NCI-H2081 treated with DMSO at 0.1 percent for 48 hours (cell line): ENCODE results near the gene SPATA16.
"Not testable (repeated sequence)": the region's sequence is repeated elsewhere in the genome, so short reads cannot be mapped to it uniquely, and the experiment has no call there.

Experiments used
- DNase-seq: peaks from one replicate; lab custom pipeline; 2025; lab: John Stamatoyannopoulos, UW

Gene SPATA16

GRCh38 chr3:172877011-172877410 lies 264.0 kb downstream of the SPATA16 start:
- DNase-seq, result no peak

GRCh38 chr3:172876297-172876696 lies 264.7 kb downstream of the SPATA16 start:
- DNase-seq, result no peak

DNA sequence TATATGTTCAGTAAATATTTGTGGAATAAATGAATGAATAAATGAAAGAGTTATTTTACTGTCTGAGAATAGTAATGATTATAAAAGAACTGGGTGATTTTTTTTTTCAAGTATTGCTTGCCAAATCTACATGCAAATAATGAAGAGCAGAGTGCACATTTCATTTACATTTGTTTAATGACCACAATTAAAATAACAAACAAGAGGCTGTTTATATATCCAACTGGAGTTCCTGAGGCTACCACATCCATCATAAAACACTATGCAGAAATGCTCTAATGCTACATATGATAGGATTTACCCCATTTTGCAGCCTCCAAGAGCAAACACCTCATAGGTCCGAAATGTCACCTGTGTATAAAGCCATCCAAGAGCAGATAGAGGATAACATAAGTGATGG lies 266.0 kb downstream of the SPATA16 start:
- DNase-seq, result no peak

GRCh38 chr3:172869784-172870518 lies 271.1 kb downstream of the SPATA16 start:
- DNase-seq, result no peak

DNA sequence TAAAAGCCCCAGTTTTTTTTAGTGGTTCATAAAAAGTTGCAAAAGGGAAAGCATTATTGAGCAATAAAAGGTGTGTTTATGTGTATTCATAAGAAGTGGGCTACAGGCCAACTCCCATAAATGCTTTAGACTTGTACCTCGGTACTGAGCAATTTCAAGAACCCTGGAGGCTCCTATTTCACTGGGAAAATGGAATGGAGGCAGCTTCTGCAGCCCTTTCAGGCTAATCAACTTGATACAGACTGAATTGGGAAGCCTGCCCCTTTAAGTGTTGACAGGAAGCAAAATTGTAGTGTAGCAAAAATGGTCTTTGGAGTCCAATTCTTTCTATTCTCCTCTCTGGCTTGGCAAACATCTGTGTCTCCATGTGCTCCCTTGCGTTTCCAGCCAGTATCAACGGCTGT lies 271.7 kb downstream of the SPATA16 start:
- DNase-seq, result no peak

- peak; percentile 57 for DNase-seq
Measured at GRCh38 chr3:172868582-172869200, 272.3 kb downstream of the SPATA16 start.

- not testable (repeated sequence) for DNase-seq
Measured at GRCh38 chr3:172866726-172867350, 274.2 kb downstream of the SPATA16 start.

- no peak for DNase-seq
Measured at GRCh38 chr3:172859041-172859440, 282.0 kb downstream of the SPATA16 start.

DNA sequence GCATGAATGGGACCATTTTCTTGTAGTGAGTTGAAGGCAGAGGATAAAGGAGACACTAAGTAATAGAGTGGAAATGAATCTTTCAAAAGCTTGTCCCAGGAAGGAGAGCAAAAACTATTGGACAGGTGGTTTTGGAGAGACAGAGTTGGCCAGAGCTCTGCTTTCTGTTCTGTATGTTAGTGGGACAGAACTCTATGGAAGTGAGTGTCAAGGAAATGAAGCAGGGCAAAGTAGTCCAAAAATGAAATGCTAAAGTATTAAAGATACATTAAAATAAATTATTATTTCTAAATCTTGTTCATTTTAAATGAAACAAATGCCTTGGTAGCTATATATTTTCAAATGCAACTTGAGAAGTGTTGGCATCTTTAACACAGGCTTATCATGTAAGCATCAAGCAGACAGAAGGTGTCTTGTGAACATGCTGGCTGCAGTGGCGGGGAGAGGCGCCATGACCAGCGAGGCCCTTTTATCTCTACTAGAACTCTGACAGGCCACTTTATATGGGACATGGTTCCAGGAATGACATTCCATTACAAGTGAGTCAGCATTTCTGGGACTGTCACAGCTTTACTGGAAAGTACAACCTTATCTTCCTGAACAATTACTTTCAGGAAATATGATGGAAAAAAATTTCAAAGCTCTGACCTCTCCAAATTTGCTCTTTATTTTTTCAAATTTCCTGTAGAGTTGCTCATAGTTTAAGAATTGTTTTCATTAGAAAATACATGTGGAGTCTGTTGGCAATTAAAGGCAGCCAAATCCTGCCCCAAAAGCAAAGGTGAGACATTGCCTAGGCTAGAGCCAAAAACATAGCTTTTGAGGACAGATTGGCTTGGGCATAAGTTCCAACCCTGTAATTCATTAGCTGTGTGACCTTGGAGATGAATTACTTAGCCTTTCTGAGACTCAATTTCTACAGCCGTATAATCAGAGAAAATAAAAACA lies 284.0 kb downstream of the SPATA16 start:
- no peak for DNase-seq

GRCh38 chr3:172855037-172855436 lies 286.0 kb downstream of the SPATA16 start:
- no peak for DNase-seq

DNA sequence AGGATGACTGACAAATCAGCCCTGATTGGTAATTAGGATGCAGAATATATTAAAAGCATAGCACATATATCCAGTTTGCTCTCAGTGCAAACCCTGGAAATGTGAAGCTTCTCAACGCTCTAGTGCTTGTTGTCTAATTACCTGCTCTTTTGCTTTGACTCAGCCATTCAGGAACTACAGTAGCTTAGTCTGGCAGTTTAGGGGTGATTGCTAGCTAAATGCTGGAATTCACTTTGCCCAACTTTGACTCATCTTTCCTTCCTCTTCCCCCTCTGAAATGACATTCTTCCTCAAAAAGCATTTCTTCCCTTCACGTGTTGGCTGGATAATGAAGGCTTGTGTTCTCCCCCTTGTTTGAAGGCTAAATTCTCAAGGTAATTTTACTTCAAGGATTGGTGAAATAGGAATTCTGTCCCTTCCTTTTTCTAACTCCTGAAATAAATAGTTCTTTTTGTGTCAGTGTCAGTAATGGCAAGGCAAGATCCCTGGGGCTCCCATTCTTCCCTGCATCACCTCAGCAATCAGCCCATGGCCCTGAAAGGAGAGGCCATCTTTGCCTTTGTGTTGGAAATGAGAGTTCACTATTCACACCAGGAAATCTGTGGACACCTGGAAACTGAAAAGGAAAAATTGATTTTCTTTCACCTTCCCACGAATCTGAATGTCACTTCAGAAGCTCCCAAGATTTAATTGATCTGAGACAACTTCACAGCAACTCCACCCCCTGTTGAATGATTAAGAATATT lies 286.9 kb downstream of the SPATA16 start:
- DNase-seq, result no peak

- DNase-seq, result no peak
Measured at GRCh38 chr3:172853005-172853404, 288.0 kb downstream of the SPATA16 start.

- DNase-seq, result no peak
Measured at GRCh38 chr3:172848910-172849309, 292.1 kb downstream of the SPATA16 start.

GRCh38 chr3:172847292-172847691 lies 293.7 kb downstream of the SPATA16 start:
- DNase-seq, result no peak

GRCh38 chr3:172846706-172847105 lies 294.3 kb downstream of the SPATA16 start:
- no peak for DNase-seq

GRCh38 chr3:172846103-172846561 lies 294.9 kb downstream of the SPATA16 start:
- DNase-seq, result no peak

GRCh38 chr3:172844428-172844827 lies 296.6 kb downstream of the SPATA16 start:
- no peak for DNase-seq

- no peak for DNase-seq
Measured at GRCh38 chr3:172840913-172841312, 300.1 kb downstream of the SPATA16 start.

GRCh38 chr3:172840463-172840862 lies 300.6 kb downstream of the SPATA16 start:
- DNase-seq, result no peak

- no peak for DNase-seq
Measured at GRCh38 chr3:172839679-172840078, 301.4 kb downstream of the SPATA16 start.
